ENCODE measurements around the gene DENND4B.

DNA sequence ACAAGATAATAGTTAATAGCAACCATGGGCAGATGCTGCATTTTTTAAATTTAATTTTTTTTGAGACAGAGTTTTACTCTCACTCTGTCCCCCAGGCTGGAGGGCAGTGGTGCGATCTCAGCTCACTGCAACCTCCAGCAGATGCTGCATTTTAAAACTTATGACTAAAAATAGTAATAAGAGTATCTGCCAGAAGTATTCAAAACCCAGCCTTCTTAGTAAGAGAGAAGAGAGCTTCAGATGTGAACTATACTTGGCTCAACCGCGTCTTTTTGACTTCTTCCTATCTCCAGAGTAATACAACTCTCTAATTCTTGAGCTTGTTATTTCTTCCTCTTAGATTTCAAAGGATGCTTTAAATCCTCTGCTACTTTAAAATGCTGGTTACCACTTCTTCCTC is 48.7 kb upstream of the DENND4B start:
- TF ChIP-seq, protein P1, sequence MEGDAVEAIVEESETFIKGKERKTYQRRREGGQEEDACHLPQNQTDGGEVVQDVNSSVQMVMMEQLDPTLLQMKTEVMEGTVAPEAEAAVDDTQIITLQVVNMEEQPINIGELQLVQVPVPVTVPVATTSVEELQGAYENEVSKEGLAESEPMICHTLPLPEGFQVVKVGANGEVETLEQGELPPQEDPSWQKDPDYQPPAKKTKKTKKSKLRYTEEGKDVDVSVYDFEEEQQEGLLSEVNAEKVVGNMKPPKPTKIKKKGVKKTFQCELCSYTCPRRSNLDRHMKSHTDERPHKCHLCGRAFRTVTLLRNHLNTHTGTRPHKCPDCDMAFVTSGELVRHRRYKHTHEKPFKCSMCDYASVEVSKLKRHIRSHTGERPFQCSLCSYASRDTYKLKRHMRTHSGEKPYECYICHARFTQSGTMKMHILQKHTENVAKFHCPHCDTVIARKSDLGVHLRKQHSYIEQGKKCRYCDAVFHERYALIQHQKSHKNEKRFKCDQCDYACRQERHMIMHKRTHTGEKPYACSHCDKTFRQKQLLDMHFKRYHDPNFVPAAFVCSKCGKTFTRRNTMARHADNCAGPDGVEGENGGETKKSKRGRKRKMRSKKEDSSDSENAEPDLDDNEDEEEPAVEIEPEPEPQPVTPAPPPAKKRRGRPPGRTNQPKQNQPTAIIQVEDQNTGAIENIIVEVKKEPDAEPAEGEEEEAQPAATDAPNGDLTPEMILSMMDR (IDR thresholded peaks at IDR 0.05; ENCODE audit: low read depth, low read length, poor library complexity, severe bottlenecking) = no peak
- TF ChIP-seq EZH2phosphoT487 (IDR thresholded peaks at IDR 0.05; ENCODE audit: borderline replicate concordance, low read length) = no peak

Data from DOHH2 (cell line).